Measurements from ENCODE around the gene IFT172.

Gene IFT172

GRCh38 chr2:27502142-27502541 lies 12.6 kb upstream of the IFT172 start:
- H3K4me3 ChIP-seq (ENCODE audit: low read depth, low read length) = no peak overlapping the region
- no peak for TF ChIP-seq CTCF (IDR thresholded peaks at IDR 0.05; ENCODE audit: low read depth, low read length)
- DNase-seq (ENCODE audit: low read depth, low spot score) = no peak
- in situ Hi-C loops (cut with HindIII; ENCODE audit: low sequenced_read_pairs) = no loop called here

- H3K4me3 ChIP-seq (ENCODE audit: low read depth, low read length) = no peak overlapping the region
- in situ Hi-C loops (cut with HindIII; ENCODE audit: low sequenced_read_pairs) = no loop called here
- no peak for TF ChIP-seq CTCF (IDR thresholded peaks at IDR 0.05; ENCODE audit: low read depth, low read length)
- DNase-seq (ENCODE audit: low read depth, low spot score) = no peak
Measured at GRCh38 chr2:27501042-27501441, 11.5 kb upstream of the IFT172 start.

- TF ChIP-seq CTCF (IDR thresholded peaks at IDR 0.05; ENCODE audit: low read depth, low read length) = no peak
- no peak for DNase-seq (ENCODE audit: low read depth, low spot score)
- in situ Hi-C loops (cut with HindIII; ENCODE audit: low sequenced_read_pairs) = no loop called here
- H3K4me3 ChIP-seq (ENCODE audit: low read depth, low read length) = no peak overlapping the region
Measured at GRCh38 chr2:27498975-27499374, 9.4 kb upstream of the IFT172 start.

GRCh38 chr2:27497288-27497627 lies 7.7 kb upstream of the IFT172 start:
- DNase-seq (ENCODE audit: low read depth, low spot score) = no peak
- TF ChIP-seq CTCF (IDR thresholded peaks at IDR 0.05; ENCODE audit: low read depth, low read length) = no peak
- in situ Hi-C loops (cut with HindIII; ENCODE audit: low sequenced_read_pairs) = no loop called here
- no peak overlapping the region for H3K4me3 ChIP-seq (ENCODE audit: low read depth, low read length)

GRCh38 chr2:27496357-27497287 lies 7.1 kb upstream of the IFT172 start, which contains the start of gene GCKR:
Gene GCKR, plus strand, starts transcription at chr2:27496839. Its CDS starts 66 bp downstream, at chr2:27496905.
- in situ Hi-C loops (cut with HindIII; ENCODE audit: low sequenced_read_pairs) = no loop called here
- no peak within 1 kb of the TSS for H3K4me3 ChIP-seq (ENCODE audit: low read depth, low read length)
- DNase-seq (ENCODE audit: low read depth, low spot score) = no peak
- no peak for TF ChIP-seq CTCF (IDR thresholded peaks at IDR 0.05; ENCODE audit: low read depth, low read length)

- no peak for TF ChIP-seq CTCF (IDR thresholded peaks at IDR 0.05; ENCODE audit: low read depth, low read length)
- no peak overlapping the region for H3K4me3 ChIP-seq (ENCODE audit: low read depth, low read length)
- DNase-seq (ENCODE audit: low read depth, low spot score) = no peak
- in situ Hi-C loops (cut with HindIII; ENCODE audit: low sequenced_read_pairs) = no loop called here
Measured at GRCh38 chr2:27495840-27496356, 6.4 kb upstream of the IFT172 start.

Measured in astrocyte of the spinal cord (primary cell).